Adrenal gland (tissue), 12 donors: ENCODE measurements around the gene ESAM. TPM values are rescaled to one million over a fixed set of nuclear protein-coding genes. Genes with fewer than 3 reads are reported as not detected.
A peak's percentile ranks its signal among the peaks of the same experiment; 100 is the strongest.

Experiments used
- DNase-seq, 7 donors: peaks; one replicate each; pipeline ENCODE4 v3.0.0-alpha.2; 2019 to 2020
- H3K27ac ChIP-seq, 5 donors: fragments of 200-600 bp; sonication (generic) in 4 of 5; 1 replicate in 3 of 5; 2 replicates in 2 of 5; pipeline versions ENCODE4 v1.5.1 to v1.8.0; 2016 to 2020; ENCODE audit warnings: mild to moderate bottlenecking in 1 of 5
- H3K27me3 ChIP-seq: fragments of 200-600 bp; 2 replicates; pipeline ENCODE4 v1.8.0; 2021
- H3K36me3 ChIP-seq, 2 donors: fragments of 200-600 bp; replicated peaks in 1 of 2; 1 replicate in 1 of 2; 2 replicates in 1 of 2; pipeline versions ENCODE4 v1.5.1 to v1.8.0; 2018 to 2022
- H3K4me1 ChIP-seq, 2 donors: fragments of 200-600 bp; replicated peaks in 1 of 2; 1 replicate in 1 of 2; 2 replicates in 1 of 2; pipeline versions ENCODE4 v1.5.1 to v1.8.0; 2018 to 2021
- H3K4me3 ChIP-seq, 4 donors: fragments of 200-600 bp; sonication (generic) in 3 of 4; one replicate each; pipeline ENCODE4 v1.5.1; 2016 to 2018
- H3K9me3 ChIP-seq, 3 donors: fragments of 200-600 bp; sonication (generic) in 1 of 3; replicated peaks in 1 of 3; 1 replicate in 2 of 3; 2 replicates in 1 of 3; pipeline versions ENCODE4 v1.5.1 to v1.8.0; 2016 to 2021
- CTCF ChIP-seq, 6 experiments: fragments of 450-650 bp in 4 of 6; fragments of 200-600 bp in 2 of 6; sonication (generic) in 1 of 6; IDR thresholded peaks; 1 replicate in 5 of 6; 2 replicates in 1 of 6; pipeline versions ENCODE4 v1.5.1 to v1.8.0; 2016 to 2021; ENCODE audit warnings: antibody characterized with exemption in 6 of 6, mild to moderate bottlenecking in 2 of 6, moderate library complexity in 1 of 6
- POLR2A ChIP-seq, 2 donors: fragments of 450-650 bp; IDR thresholded peaks; one replicate each; pipeline ENCODE4 v1.6.1; 2017; ENCODE audit warnings: antibody characterized with exemption in 2 of 2, mild to moderate bottlenecking in 2 of 2, moderate library complexity in 1 of 2
- WGBS, 4 donors: extraction: QIAGEN DNeasy Blood & Tissue Kit in 2 of 4; methylation state at CpG; one replicate each; pipeline versions ENCODE4 v1.1.5 to v1.1.7; 2013 to 2017; 5-methylcytosine and 5-hydroxymethylcytosine counted together
- intact Hi-C, 2 donors: fragments of 100-400 bp; cut with DNase I; formaldehyde crosslinking; loops; one replicate each; pipeline versions ENCODE4 v1.14.1 to v1.15.0; 2022 to 2023
- polyA plus RNA-seq, 3 donors: library from polyadenylated mRNA; stranded (reverse); fragments of 200-250 nt in 2 of 3; fragments of 350-450 nt in 1 of 3; fragmentation: Illumina TruSeq in 1 of 3; extraction: RNeasy Lipid Tissue Mini Kit (QIAGEN cat#74804) in 1 of 3; gene quantifications; one replicate each; pipeline ENCODE4 v1.2.3, GENCODE V29; 2013 to 2014
- total RNA-seq, 9 donors: library from RNA; depleted of rRNA in 4 of 9; stranded (reverse); fragments of >200 nt in 4 of 9; fragments of 120-200 nt in 1 of 9; fragmentation: NEBNext Ultra II Directional in 1 of 9; extraction: Animal tissue kit (Norgen Biotek cat#: 25700) in 1 of 9; gene quantifications; one replicate each; pipeline versions ENCODE4 v1.1.0 to v1.2.4, GENCODE V29; 2013 to 2023
- donor health status: healthy with polysubstance abuse.
- donor health status: Bipolar disorder and iron deficiency.
- donor health status: DM: yes; HTN: yes; CAD: no.
- donor health status: DM: no; HTN: no; CAD: no.
- donor health status: DM: no; HTN: no; CAD: no.
- donor health status: DM: yes; HTN: yes; CAD: no.

The ESAM gene
- total and polyA plus RNA-seq, 12 donors = 8.2 to 36.9 (median 29.2) TPM

GRCh38 chr11:124717786-124718651, 44.1 kb downstream of the ESAM start:
- 1 to 2% (median 1%) methylated on average over 16 to 45 of the region's 45 CpGs for WGBS, 4 donors
- intact Hi-C loops = no loop called here

GRCh38 chr11:124717421-124717785, 44.7 kb downstream of the ESAM start:
- no peak overlapping the region for H3K27ac ChIP-seq
- H3K4me3 ChIP-seq = peak overlapping the region in 1 of 4 donors; percentile 33
- DNase-seq = no peak
- no peaks in the 10 kb centered on the region for H3K9me3 ChIP-seq
- peaks cover 5 to 12% of the 10 kb centered on the region in 2 donors for H3K4me1 ChIP-seq
- 38 to 49% (median 44%) methylated on average over 7 of the region's 7 CpGs for WGBS, 4 donors
- no peak for TF ChIP-seq CTCF (IDR thresholded peaks at IDR 0.05)
- TF ChIP-seq POLR2A (IDR thresholded peaks at IDR 0.05) = no peak
- intact Hi-C loops = no loop called here
- H3K36me3 ChIP-seq = no peaks in the 10 kb centered on the region
- H3K27me3 ChIP-seq = peaks cover 11% of the 10 kb centered on the region

More at GRCh38 chr11:124717786-124718651, 44.1 kb downstream of the ESAM start:
- H3K4me3 ChIP-seq = peak overlapping the region in 2 of 4 donors; percentile 18 to 33
- H3K27ac ChIP-seq = no peak overlapping the region
- H3K4me1 ChIP-seq = peaks cover 5 to 12% of the 10 kb centered on the region in 2 donors
- H3K36me3 ChIP-seq = no peaks in the 10 kb centered on the region
- no peak for DNase-seq
- TF ChIP-seq POLR2A (IDR thresholded peaks at IDR 0.05) = no peak
- no peak for TF ChIP-seq CTCF (IDR thresholded peaks at IDR 0.05)
- no peaks in the 10 kb centered on the region for H3K9me3 ChIP-seq
- peaks cover 12% of the 10 kb centered on the region for H3K27me3 ChIP-seq

- Histone ChIP-seq H3K4me3 (no peak overlapping the region), H3K27me3 (peaks cover 11% of the 10 kb centered on the region), H3K36me3 (no peaks in the 10 kb centered on the region), H3K4me1 (peaks cover 5 to 12% of the 10 kb centered on the region in 2 donors), H3K27ac (no peak overlapping the region), H3K9me3 (no peaks in the 10 kb centered on the region)
- 43 to 66% (median 53%) methylated on average over 3 of the region's 3 CpGs for WGBS, 4 donors
- TF ChIP-seq POLR2A (IDR thresholded peaks at IDR 0.05) (no peak), CTCF (IDR thresholded peaks at IDR 0.05) (no peak)
- intact Hi-C loops = no loop called here
- no peak for DNase-seq
Observed at GRCh38 chr11:124716591-124716990, 45.5 kb downstream of the ESAM start.

- Histone ChIP-seq H3K36me3 (no peaks in the 10 kb centered on the region), H3K27ac (no peak overlapping the region), H3K4me1 (peaks cover 0 to 2% of the 10 kb centered on the region in 2 donors), H3K27me3 (no peaks in the 10 kb centered on the region), H3K9me3 (no peaks in the 10 kb centered on the region), H3K4me3 (no peak overlapping the region)
- no peak for TF ChIP-seq CTCF (IDR thresholded peaks at IDR 0.05)
- no peak for TF ChIP-seq POLR2A (IDR thresholded peaks at IDR 0.05)
- DNase-seq = no peak
- intact Hi-C loops = no loop called here
- 69 to 84% (median 76%) methylated on average over 3 of the region's 3 CpGs for WGBS, 4 donors
Observed at GRCh38 chr11:124712392-124712791, 49.7 kb downstream of the ESAM start.
